GM12801 (cell line): ENCODE results near the gene TCOF1.

Experiments used
- TF ChIP-seq, protein P1 (sequence below): IDR thresholded peaks from one replicate; pipeline ENCODE4 v1.5.1; 2011; ENCODE audit warnings: control low read depth; ENCODE audit not compliant: insufficient read length; ENCODE audit errors: extremely low read depth

Gene TCOF1

GRCh38 chr5:150353032-150353675, 4.3 kb upstream of the TCOF1 start:
- TF ChIP-seq, protein P1, sequence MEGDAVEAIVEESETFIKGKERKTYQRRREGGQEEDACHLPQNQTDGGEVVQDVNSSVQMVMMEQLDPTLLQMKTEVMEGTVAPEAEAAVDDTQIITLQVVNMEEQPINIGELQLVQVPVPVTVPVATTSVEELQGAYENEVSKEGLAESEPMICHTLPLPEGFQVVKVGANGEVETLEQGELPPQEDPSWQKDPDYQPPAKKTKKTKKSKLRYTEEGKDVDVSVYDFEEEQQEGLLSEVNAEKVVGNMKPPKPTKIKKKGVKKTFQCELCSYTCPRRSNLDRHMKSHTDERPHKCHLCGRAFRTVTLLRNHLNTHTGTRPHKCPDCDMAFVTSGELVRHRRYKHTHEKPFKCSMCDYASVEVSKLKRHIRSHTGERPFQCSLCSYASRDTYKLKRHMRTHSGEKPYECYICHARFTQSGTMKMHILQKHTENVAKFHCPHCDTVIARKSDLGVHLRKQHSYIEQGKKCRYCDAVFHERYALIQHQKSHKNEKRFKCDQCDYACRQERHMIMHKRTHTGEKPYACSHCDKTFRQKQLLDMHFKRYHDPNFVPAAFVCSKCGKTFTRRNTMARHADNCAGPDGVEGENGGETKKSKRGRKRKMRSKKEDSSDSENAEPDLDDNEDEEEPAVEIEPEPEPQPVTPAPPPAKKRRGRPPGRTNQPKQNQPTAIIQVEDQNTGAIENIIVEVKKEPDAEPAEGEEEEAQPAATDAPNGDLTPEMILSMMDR, result no peak

DNA sequence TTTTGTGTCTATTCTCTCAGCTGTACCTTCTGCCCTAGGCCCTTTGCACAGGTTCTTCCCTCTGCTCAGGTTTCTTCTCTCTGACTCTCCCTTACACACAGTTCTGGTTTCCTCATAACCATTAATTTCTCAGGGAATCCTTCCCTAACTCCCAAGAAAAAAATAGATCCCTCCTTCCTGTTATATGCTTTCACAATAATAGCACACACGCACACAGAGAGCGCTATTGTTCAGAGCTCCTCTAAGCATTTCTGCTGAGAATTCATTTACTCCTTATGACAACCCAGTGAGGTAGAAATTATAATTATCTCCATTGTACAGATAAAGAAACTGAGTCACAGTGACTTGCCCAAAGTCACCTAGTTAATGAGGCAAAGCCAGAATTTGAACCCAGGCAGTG, 1.7 kb upstream of the TCOF1 start:
- TF ChIP-seq, protein P1, result no peak

GRCh38 chr5:150356575-150357294, 762 bp upstream of the TCOF1 start:
- TF ChIP-seq, protein P1, result no peak

DNA sequence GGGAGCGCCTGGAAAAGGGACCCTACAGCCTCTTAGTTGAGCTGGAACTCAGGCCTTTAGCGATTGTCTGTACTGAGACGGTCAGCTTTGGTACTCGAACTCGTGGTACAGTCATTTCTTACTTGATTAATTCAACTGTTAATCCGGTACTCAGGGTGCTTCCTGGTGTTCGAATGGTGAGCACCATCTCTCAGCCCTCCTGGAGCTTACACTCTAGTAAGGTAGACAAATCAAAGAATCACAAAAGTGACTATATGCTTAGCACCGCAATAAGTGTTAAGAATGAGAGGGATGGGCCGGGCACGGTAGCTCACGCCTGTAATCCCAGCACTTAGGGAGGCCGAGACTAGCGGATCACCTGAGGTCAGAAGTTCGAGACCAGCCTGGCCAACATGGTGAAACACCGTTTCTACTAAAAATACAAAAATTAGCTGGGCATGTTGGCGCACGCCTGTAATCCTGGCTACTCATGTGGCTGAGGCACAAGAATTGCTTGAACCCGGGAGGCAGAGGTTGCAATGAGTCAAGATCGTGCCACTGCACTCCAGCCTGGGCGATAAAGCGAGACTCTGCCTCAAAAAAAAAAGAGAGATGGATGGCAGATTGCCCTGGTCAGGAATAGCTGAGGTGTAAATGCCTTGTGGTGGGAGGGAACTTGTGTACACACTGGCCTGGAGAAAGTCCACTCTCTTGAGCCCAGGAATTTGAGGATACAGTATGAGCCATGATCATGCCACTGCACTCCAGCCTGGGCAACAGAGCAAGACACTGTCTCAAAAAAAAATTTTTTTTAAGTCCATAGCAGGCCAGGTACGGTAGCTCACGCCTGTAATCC, 981 bp downstream of the TCOF1 start:
- TF ChIP-seq, protein P1, result no peak

GRCh38 chr5:150361301-150361700, 3.8 kb downstream of the TCOF1 start:
- TF ChIP-seq, protein P1, result no peak

GRCh38 chr5:150363185-150363584, 5.7 kb downstream of the TCOF1 start:
- TF ChIP-seq, protein P1, result no peak

GRCh38 chr5:150364004-150364403, 6.5 kb downstream of the TCOF1 start:
- TF ChIP-seq, protein P1, result no peak
